ENCODE results near the gene EMC8. TPM values are rescaled to one million over a fixed set of nuclear protein-coding genes. Genes with fewer than 3 reads are reported as not detected.
"Not testable (repeated sequence)": the region's sequence is repeated elsewhere in the genome, so short reads cannot be mapped to it uniquely, and the experiment has no call there.

EMC8 gene
- polyA plus RNA-seq, 1 experiment = 30.5 TPM

DNA sequence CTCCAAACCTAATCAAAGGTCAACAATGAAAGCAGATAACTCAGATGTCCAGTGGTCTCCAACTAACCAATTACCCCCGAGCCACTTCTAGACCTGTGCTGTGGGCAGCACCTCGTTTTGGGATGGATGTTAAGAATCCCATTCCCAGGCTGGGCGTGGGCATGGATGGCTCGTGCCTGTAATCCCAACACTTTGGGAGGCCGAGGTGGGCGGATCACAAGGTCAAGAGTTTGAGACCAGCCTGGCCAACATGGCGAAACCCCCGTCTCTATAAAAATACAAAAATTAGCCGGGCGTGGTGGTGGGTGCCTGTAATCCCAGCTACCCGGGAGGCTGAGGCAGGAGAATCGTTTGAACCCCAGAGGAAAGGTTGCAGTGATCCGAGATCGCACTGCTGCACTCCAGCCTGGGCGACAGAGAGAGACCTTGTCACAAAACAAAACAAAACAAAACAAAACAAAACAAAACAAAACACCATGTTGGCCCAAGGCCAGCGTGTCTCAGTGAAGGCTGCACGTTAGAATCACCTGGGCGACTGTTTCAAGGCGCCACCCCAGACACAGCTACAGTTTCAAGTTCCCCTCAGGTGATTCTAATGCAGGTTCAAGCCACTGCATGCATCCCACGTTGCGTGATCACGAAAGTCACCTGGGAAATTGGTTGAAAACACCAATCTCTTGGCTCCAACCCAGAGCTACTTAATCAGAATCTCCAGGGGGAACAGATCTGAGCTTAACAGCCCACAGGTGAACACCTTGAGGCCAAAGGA lies 21.4 kb upstream of the EMC8 start:
- H3K4me3 ChIP-seq (ENCODE audit: low read depth, low read length) = no peak overlapping the region

DNA sequence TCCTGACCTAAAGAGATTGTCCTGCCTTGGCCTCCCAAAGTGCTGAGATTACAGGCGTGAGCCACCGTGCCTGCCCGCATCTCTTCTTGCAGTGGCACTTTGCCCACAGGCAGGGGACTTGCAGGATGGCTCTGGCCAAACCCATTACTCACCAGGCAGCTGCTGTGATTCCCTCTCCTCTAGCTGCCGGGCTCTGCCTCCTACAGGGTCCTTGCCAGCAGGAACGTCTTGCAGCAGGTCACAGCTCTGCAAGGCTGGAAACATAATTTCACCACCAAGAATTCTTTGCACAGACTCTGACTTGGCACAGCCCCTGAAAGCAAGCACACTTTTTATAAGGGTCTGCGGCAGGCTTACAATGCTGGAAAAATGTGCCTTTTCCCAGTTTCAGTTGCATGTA lies 20.4 kb upstream of the EMC8 start:
- H3K9me3 ChIP-seq (ENCODE audit: control insufficient read depth, insufficient read depth, low read length) = peaks cover 5% of the 10 kb centered on the region; the same call in 1 of the 2 replicates
- POLR2A ChIA-PET = no interaction called here

More for the DNA sequence above, 21.4 kb upstream of the EMC8 start:
- no peak overlapping the region for H3K27ac ChIP-seq (ENCODE audit: low read depth, low read length)
- CTCF ChIA-PET = interaction anchor here (0.5 to 4.2 kb wide), 50 partner anchors 9 to 742 kb away, joined by 3 to 158 read pairs (median 4); no protein-coding TSS in a partner anchor
- H3K9me3 ChIP-seq (ENCODE audit: control insufficient read depth, insufficient read depth, low read length) = peaks cover 7% of the 10 kb centered on the region; the same call in 1 of the 2 replicates
- DNase-seq (ENCODE audit: low read depth, low spot score) = no peak
- POLR2A ChIA-PET = no interaction called here
- H3K27me3 ChIP-seq (ENCODE audit: control insufficient read depth, insufficient read depth, low read length) = peaks cover 21% of the 10 kb centered on the region
- TF ChIP-seq, protein P1, sequence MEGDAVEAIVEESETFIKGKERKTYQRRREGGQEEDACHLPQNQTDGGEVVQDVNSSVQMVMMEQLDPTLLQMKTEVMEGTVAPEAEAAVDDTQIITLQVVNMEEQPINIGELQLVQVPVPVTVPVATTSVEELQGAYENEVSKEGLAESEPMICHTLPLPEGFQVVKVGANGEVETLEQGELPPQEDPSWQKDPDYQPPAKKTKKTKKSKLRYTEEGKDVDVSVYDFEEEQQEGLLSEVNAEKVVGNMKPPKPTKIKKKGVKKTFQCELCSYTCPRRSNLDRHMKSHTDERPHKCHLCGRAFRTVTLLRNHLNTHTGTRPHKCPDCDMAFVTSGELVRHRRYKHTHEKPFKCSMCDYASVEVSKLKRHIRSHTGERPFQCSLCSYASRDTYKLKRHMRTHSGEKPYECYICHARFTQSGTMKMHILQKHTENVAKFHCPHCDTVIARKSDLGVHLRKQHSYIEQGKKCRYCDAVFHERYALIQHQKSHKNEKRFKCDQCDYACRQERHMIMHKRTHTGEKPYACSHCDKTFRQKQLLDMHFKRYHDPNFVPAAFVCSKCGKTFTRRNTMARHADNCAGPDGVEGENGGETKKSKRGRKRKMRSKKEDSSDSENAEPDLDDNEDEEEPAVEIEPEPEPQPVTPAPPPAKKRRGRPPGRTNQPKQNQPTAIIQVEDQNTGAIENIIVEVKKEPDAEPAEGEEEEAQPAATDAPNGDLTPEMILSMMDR (IDR thresholded peaks at IDR 0.05; ENCODE audit: low read depth, low read length) = no peak

DNA sequence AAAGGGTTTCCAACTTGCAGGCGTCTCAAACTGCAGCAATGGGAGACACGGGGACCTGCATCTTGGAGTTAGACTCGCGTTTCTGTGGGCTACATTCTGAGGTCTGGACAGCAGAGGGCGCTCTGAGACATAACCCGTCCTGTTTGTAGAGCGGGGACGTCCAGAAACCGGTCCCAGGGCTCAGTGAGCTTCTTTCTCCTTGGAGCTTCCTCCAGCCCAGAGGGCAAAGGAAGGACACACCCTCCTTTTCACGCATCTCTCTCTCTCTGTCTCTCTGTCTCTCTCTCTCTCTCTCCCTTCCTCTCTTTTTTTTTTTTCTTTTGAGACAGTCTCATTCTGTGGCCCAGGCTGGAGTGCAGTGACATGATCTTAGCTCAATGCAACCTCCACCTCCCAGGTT lies 19.9 kb upstream of the EMC8 start:
- POLR2A ChIA-PET = interaction anchor here (0.6 kb wide), 1 partner anchor 688 kb away, joined by 4 read pairs; no protein-coding TSS in a partner anchor
- TF ChIP-seq, protein P1 (IDR thresholded peaks at IDR 0.05; ENCODE audit: low read depth, low read length) = peak; percentile 74
- Histone ChIP-seq H3K4me3 (ENCODE audit: low read depth, low read length) (no peak overlapping the region), H3K27ac (ENCODE audit: low read depth, low read length) (no peak overlapping the region), H3K27me3 (ENCODE audit: control insufficient read depth, insufficient read depth, low read length) (peaks cover 25% of the 10 kb centered on the region), H3K9me3 (ENCODE audit: control insufficient read depth, insufficient read depth, low read length) (no peaks in the 10 kb centered on the region; the same call in 1 of the 2 replicates)
- DNase-seq (ENCODE audit: low read depth, low spot score) = peak; percentile 48
- CTCF ChIA-PET = interaction anchor here (0.6 to 4.2 kb wide), 34 partner anchors 9 to 1260 kb away, joined by 3 to 158 read pairs (median 4); no protein-coding TSS in a partner anchor

More for the DNA sequence above, 20.4 kb upstream of the EMC8 start:
- DNase-seq (ENCODE audit: low read depth, low spot score) = no peak
- no peak overlapping the region for H3K27ac ChIP-seq (ENCODE audit: low read depth, low read length)
- TF ChIP-seq, protein P1 (IDR thresholded peaks at IDR 0.05; ENCODE audit: low read depth, low read length) = no peak
- no peak overlapping the region for H3K4me3 ChIP-seq (ENCODE audit: low read depth, low read length)
- CTCF ChIA-PET = interaction anchor here (0.6 to 4.2 kb wide), 32 partner anchors 9 to 1260 kb away, joined by 3 to 158 read pairs (median 4); no protein-coding TSS in a partner anchor
- peaks cover 25% of the 10 kb centered on the region for H3K27me3 ChIP-seq (ENCODE audit: control insufficient read depth, insufficient read depth, low read length)

DNA sequence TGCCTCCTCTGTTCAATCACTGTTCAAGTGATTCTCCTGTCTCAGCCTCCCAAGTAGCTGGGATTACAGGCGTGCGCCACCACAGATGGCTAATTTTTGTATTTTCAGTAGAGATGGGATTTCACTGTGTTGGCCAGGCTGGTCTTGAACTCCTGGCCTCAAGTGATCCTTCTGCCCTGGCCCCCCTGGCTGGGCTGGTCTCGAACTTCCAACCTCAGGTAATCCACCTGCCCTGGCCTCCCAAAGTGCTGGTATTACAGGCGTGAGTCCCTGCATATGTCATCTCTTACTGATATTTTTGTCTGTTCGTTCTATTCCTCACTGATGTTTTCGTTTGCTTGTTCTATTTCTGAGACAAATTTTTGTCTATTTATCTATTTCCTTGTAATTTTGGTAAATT lies 17.9 kb upstream of the EMC8 start:
- CTCF ChIA-PET = not testable (repeated sequence)

DNA sequence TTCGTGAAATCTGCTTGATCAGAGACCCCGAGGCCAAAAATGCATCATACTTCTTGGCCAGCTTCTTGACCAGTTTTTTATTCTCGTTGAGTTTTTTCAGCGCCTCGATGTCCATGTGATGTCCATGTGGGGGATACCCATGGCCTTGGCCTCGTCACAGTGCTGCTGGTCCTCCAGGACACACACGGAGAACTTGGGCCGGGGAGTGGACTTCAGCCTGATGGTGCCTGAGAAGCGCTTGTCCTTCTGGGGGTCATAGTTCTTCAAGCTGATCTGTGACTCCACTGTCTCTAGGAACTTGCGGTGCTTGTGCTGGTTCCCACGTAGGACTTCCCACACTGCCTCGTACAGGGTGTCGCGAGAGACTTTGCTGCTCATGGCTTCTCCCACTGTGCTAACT lies 16.8 kb upstream of the EMC8 start:
- H3K9me3 ChIP-seq (ENCODE audit: control insufficient read depth, insufficient read depth, low read length) = no peaks in the 10 kb centered on the region; the same call in 1 of the 2 replicates
- H3K4me3 ChIP-seq (ENCODE audit: low read depth, low read length) = no peak overlapping the region
- ChIA-PET POLR2A (no interaction called here), CTCF (interaction anchor here (0.6 kb wide), 1 partner anchor 175 kb away, joined by 5 read pairs; no protein-coding TSS in a partner anchor)
- H3K27me3 ChIP-seq (ENCODE audit: control insufficient read depth, insufficient read depth, low read length) = peaks cover 50% of the 10 kb centered on the region
- DNase-seq (ENCODE audit: low read depth, low spot score) = no peak
- H3K27ac ChIP-seq (ENCODE audit: low read depth, low read length) = no peak overlapping the region
- TF ChIP-seq, protein P1 (IDR thresholded peaks at IDR 0.05; ENCODE audit: low read depth, low read length) = no peak

More for the DNA sequence above, 17.9 kb upstream of the EMC8 start:
- H3K9me3 ChIP-seq (ENCODE audit: control insufficient read depth, insufficient read depth, low read length); H3K4me3 ChIP-seq (ENCODE audit: low read depth, low read length); DNase-seq (ENCODE audit: low read depth, low spot score); H3K27ac ChIP-seq (ENCODE audit: low read depth, low read length); POLR2A ChIA-PET: not testable (repeated sequence)
- peaks cover 42% of the 10 kb centered on the region for H3K27me3 ChIP-seq (ENCODE audit: control insufficient read depth, insufficient read depth, low read length)
